Hippocampal formation (tissue), 2 donors: Measurements from ENCODE around the gene GABBR2.
A peak's percentile ranks its signal among the peaks of the same experiment; 100 is the strongest.

Experiments used
- DNase-seq, 2 donors: peaks; one replicate each; lab custom pipeline; 2025; lab: John Stamatoyannopoulos, UW

Gene GABBR2

DNA sequence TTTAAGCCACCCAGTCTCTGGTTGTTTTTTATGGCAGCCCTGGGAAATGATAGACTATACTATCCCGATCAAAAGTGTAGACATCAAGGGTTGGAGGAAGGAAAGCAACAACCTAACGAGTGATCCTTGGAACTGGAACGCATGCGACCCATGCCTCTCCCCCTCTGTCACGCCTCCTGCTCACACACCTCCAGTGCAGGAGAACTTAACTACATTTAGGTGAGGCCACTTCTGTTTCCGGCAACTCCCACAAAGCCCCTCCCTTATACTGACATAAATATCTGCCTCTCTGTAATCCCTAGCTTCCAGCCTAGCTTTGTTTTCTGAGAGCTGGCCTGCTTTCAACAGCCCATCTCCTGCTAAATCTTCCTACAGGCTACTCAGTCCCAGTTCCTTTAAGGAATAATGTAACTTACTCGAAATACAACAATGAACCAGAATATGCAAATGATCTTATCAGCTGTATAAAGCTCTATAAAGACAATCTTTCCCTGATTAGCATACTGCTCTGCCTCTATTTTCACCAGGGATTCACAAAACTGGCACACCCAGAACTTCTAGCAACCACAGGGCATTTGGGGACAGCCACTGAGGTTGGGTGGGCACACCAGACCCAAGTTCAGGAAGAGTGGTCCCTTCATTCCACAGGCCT, 73.9 kb downstream of the GABBR2 start:
- no peak for DNase-seq

- no peak for DNase-seq
Measured at GRCh38 chr9:98632839-98633238, 75.9 kb downstream of the GABBR2 start.

DNA sequence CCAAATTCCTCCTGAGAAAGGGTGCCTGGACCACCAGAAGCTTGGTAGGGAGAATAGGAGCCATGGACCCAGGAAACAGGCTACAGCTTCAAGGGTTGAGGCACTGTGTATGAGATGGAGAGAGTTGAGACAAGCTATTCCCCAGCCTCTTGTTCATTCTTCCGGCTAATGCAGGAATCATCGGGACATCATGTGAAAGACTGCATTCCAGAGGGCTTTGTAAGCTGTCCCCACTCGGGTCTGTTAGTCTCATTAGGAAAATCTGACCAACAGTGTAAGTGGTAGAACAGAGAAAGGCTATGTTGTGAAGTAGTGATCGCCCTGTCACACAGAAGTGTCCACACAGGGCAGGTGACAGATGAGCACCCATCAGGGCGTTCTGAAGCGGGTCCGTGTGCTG, 81.4 kb downstream of the GABBR2 start:
- no peak for DNase-seq

- no peak for DNase-seq
Measured at GRCh38 chr9:98625728-98626127, 83.0 kb downstream of the GABBR2 start.

DNA sequence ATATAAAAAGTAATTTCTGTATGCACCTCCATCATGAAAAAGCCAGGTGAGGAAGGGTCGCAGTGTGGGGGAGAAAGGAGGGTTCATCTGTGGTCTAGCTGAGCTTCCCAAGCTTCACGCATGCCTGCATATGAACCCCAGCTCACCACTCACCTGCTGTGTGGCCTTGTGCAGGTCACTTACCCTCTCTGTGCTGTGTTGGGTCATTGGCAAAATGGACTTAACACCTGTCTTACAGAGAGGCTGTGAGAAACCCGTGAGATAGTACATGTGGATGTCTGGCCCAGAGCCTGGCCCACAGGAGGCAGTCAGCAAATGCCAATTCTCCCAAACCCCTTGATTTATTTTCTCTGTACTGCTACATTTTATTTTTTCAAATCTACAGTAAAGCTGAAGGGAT, 88.9 kb downstream of the GABBR2 start:
- no peak for DNase-seq

DNA sequence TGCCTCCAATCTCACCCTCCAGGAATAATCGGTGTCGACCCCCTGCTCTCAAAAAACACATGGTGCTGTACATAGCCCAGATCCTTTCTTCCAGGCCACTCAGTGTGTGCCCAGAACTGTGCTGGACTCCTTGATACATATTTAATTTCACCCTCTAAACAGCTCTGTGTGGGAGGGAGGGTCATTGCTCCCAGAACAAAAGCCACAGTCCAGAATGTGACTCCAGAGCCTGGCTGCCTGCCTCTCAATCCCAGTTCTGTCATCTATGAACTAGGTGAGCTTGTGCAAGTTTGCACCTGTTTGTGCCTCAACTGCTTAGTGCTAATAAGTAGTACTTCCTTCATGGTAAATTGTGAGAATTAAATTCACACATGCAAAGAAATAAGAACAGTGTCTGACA, 93.1 kb downstream of the GABBR2 start:
- DNase-seq = no peak

- DNase-seq = no peak
Measured at GRCh38 chr9:98614941-98615340, 93.8 kb downstream of the GABBR2 start.

- DNase-seq = no peak
Measured at GRCh38 chr9:98612061-98612752, 96.5 kb downstream of the GABBR2 start.

GRCh38 chr9:98611319-98611718, 97.4 kb downstream of the GABBR2 start:
- no peak for DNase-seq

- no peak for DNase-seq
Measured at GRCh38 chr9:98610711-98611110, 98.0 kb downstream of the GABBR2 start.

- no peak for DNase-seq
Measured at GRCh38 chr9:98610211-98610610, 98.5 kb downstream of the GABBR2 start.

DNA sequence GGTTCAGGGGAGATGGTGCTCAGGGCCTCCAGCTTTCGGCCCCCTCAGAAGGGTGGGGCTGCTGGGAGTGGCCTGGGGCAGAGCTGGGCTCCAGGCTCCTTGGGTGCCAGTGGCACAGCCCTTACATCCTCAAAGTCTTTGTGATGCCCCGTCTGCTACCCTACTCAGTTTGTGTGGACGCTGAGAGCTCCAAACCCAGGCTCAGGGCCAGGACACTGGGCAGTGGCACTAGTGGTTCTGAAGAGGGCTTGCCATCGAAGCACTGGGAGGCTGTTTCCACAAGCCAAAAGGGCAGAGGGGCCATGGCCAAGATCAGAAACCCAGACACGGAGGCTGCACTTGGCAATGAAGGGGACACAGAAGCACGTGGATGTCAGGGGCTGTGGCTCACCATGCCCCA, 99.1 kb downstream of the GABBR2 start:
- no peak for DNase-seq

DNA sequence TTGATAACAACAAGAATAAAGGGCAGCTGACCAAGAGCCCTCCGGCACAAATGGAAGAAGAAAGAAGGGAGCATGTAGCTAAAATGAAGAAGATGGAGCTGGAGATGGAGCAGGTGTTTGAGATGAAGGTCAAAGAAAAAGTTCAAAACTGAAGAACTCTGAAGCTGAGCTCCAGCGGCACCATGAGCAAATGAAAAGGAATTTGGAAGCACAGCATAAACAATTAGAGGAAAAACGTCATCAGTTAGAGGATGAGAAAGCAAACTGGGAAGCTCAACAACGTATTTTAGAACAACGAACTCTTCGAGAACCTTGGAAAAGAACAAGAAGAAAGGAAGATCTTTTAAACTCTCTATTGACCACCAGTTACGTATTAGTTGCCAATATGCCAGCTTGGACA, 100.9 kb downstream of the GABBR2 start:
- DNase-seq = no peak

DNA sequence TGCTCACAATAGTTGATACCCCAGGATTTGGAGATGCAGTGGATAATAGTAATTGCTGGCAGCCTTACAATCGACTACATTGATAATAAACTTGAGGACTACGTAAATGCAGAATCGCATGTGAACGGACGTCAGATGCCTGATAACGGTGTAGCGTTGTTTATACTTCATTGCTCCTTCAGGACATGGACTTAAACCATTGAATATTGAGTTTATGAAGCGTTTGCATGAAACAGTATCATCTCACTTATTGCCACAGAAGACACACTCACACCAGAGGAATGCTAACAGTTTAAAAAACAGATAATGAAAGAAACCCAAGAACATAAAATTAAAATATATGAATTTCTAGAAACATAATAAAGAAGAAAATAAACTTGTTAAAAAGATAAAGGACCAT, 101.6 kb downstream of the GABBR2 start:
- no peak for DNase-seq

DNA sequence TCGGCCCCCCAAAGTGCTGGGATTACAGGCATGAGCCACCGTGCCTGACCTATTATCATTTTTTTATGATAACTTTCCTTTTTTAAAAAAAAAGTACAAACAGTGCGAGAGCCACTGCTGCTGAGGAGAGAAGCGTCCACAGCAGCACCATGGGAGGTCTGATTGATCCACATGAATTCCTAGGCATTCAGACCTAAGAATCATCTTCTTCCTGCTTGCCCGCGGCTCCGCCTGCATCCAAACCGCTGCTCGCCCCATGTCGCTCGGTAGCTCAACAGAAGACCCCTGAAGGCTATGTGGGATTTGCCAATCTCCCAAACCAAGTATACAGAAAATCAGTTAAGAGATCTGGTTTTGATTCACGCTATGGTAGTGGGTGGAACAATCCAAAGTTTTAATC, 102.0 kb downstream of the GABBR2 start:
- DNase-seq = no peak

DNA sequence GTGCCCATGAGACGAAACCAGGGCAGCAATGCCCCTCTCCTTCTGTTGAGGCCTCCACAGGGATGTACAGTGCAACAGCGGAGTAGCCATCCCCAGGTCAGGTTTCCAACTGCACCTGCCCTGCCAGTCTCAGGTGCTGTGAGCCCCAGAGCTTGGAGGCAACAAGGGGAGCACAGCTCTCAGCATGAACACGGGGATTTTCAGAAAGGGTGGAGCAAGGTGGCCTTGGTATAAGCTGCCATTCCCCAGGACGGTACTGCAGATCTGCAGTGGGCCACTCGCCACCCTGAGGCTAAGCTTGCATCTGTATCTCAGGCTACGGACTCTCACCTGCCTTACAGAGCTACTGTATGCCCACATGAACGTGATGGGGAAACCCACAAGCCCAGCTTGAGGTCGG, 103.6 kb downstream of the GABBR2 start:
- DNase-seq = no peak

GRCh38 chr9:98603821-98604383, 104.8 kb downstream of the GABBR2 start:
- DNase-seq = peak in 1 of 2 donors; percentile 76

- DNase-seq = no peak
Measured at GRCh38 chr9:98602839-98603500, 105.8 kb downstream of the GABBR2 start.

GRCh38 chr9:98600631-98601030, 108.1 kb downstream of the GABBR2 start:
- DNase-seq = no peak

DNA sequence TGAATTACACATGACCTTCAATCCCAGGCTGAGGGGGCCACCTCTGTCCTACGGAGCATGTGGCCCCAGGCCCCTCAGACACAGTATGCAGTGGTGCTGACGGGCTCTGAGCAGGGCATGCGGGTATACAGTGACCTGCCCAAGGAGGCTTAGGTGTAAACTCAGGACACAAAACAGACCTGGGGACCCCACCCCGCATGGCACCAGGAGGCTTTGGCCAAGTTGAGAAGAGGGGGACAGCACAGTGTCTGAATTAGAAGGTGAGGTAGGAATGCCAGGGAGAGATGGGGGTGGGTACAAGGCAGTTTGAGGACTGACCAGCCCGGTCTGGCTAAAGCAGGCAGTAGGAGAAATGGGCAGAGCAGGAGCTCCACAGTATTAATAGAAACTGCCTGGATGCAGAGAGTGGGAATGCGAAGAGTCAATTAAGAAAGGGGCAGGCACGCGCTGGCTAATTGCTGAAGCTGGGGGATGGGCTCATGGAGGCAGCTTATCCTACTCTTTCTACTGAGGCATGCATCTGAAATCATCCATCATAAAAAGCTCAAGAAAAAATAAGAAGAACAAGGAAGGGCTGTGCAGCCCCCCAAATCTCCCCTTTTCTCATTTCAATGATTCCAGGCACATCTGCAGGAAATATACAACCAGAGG, 109.0 kb downstream of the GABBR2 start:
- no peak for DNase-seq

DNA sequence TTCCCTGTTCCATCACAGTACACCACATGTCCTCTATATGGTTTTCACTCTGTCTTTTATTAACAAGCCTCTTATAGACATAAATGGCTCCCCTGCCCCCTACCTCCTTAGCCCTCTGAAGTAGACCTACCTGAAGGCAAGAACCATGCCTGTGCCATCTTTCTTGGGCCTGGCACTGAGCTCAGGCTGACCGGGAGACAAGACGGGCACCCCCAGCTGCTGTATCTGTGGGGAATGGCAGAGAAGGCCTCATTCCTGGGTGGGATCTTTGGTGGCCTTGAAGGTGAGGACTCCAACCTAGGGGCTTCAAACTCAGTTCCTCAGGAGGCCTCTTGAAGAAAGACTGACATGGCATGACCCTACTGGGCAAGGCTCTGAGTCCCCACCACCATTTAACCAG, 109.9 kb downstream of the GABBR2 start:
- DNase-seq = no peak

DNA sequence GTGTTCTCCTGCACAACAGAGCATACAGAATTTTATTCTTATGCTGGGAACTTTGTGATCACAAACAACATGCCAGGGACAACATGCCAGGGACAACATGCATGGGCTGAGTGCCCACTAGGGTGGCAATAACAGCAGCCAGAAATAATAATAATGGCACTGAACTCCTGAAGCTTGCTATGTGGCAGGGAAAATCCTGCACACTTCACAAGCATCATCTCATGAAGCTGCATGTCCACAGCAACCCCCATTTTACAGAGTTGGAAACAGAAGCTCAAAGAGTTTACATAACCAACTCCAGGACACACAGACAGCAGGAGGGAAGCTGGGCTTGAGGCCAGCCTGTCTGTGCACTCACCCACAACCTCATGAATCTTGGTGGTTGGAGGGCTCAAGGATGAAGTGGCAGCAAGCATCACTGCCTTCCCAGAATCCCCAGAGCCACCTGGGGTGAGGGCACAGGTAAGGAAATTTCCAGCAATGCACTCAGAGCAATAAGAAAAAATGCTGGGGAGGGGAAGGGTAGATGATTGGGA, 111.4 kb downstream of the GABBR2 start:
- no peak for DNase-seq
